PC-9 (cell line): Measurements from ENCODE around the gene MAT2A. TPM values are rescaled to one million over a fixed set of nuclear protein-coding genes. Genes with fewer than 3 reads are reported as not detected.

Source experiments
- BruUV-seq: library from RNA; stranded (reverse); fragments of 400-500 nt; replicated peaks from 2 replicates; lab custom pipeline; 2021; lab: Mats Ljungman, UMichigan
- CTCF ChIA-PET: fragments of 300-600 bp; sonication (Branson Sonifier 250); formaldehyde crosslinking; loops from one replicate; lab custom pipeline; 2022; ENCODE audit warnings: antibody characterized with exemption; lab: Charles Lee
- POLR2A ChIA-PET: fragments of 300-600 bp; sonication (Branson Sonifier 250); formaldehyde crosslinking; loops from one replicate; lab custom pipeline; 2022; ENCODE audit warnings: antibody characterized with exemption; ENCODE audit not compliant: unreplicated experiment; lab: Charles Lee
- DNase-seq, 2 experiments: peaks; one replicate each; pipeline versions ENCODE4 v3.0.0 to v3.0.0-alpha.2; 2015 to 2022; ENCODE audit warnings: mixed read lengths in 1 of 2
- H2AFZ ChIP-seq: fragments of 200-600 bp; sonication (generic); 2 replicates; pipeline ENCODE4 v1.8.1; 2017; ENCODE audit warnings: antibody characterized with exemption
- H3F3A ChIP-seq: fragments of 200-600 bp; sonication (generic); 2 replicates; pipeline ENCODE4 v1.8.1; 2017; ENCODE audit warnings: antibody characterized with exemption, mild to moderate bottlenecking, low read depth; ENCODE audit not compliant: insufficient read depth
- H3K27ac ChIP-seq: fragments of 200-600 bp; sonication (generic); 2 replicates; pipeline ENCODE4 v1.6.1; 2016; ENCODE audit warnings: mixed run types
- H3K27me3 ChIP-seq: fragments of 200-600 bp; sonication (generic); 2 replicates; pipeline ENCODE4 v1.6.1; 2016; ENCODE audit warnings: low read depth, mixed run types; ENCODE audit not compliant: insufficient read depth
- H3K36me3 ChIP-seq: fragments of 200-600 bp; sonication (generic); 2 replicates; pipeline ENCODE4 v1.6.1; 2016; ENCODE audit warnings: low read depth, mixed run types
- H3K4me1 ChIP-seq: fragments of 200-600 bp; sonication (generic); replicated peaks from 2 replicates; pipeline ENCODE4 v1.6.1; 2016; ENCODE audit warnings: mixed run types; ENCODE audit not compliant: insufficient read depth
- H3K4me2 ChIP-seq: fragments of 200-600 bp; sonication (generic); 2 replicates; pipeline ENCODE4 v1.6.1; 2017; ENCODE audit warnings: mixed run types
- H3K4me3 ChIP-seq: fragments of 200-600 bp; sonication (generic); 2 replicates; pipeline ENCODE4 v1.6.1; 2016; ENCODE audit warnings: mixed run types
- H3K79me2 ChIP-seq: fragments of 200-600 bp; sonication (generic); 2 replicates; pipeline ENCODE4 v1.6.1; 2017; ENCODE audit warnings: low read depth, mixed run types
- H3K9me2 ChIP-seq: fragments of 200-600 bp; sonication (generic); 2 replicates; pipeline ENCODE4 v1.8.1; 2017; ENCODE audit warnings: mild to moderate bottlenecking; ENCODE audit not compliant: insufficient read depth
- H3K9me3 ChIP-seq: fragments of 200-600 bp; sonication (generic); 2 replicates; pipeline ENCODE4 v1.8.1; 2016; ENCODE audit warnings: low read depth; ENCODE audit not compliant: insufficient read depth
- H4K20me1 ChIP-seq: fragments of 200-600 bp; sonication (generic); 2 replicates; pipeline ENCODE4 v1.8.1; 2017; ENCODE audit not compliant: insufficient read depth
- CTCF ChIP-seq: fragments of 200-600 bp; sonication (generic); conservative IDR thresholded peaks from 2 replicates; pipeline ENCODE4 v1.6.1; 2017; ENCODE audit warnings: mixed run types, antibody characterized with exemption, mild to moderate bottlenecking, moderate library complexity
- EZH2 ChIP-seq: fragments of 200-600 bp; sonication (generic); IDR thresholded peaks from 2 replicates; pipeline ENCODE4 v1.8.0; 2017; ENCODE audit warnings: antibody characterized with exemption, low read depth
- intact Hi-C: fragments of 100-400 bp; cut with micrococcal nuclease; formaldehyde crosslinking; loops from one replicate; pipeline ENCODE4 v1.10.0; 2022; ENCODE audit not compliant: unreplicated experiment
- total RNA-seq: library from RNA; stranded (reverse); gene quantifications from 2 replicates; pipeline ENCODE4 v1.2.3, GENCODE V29; 2021

The MAT2A gene
- total RNA-seq, 1 experiment from 2014 or later, result 206 TPM

- no peaks in the 10 kb centered on the region for H4K20me1 ChIP-seq
- POLR2A ChIA-PET, result no interaction called here
- H3K36me3 ChIP-seq, result no peaks in the 10 kb centered on the region
- H3K4me1 ChIP-seq, result peaks cover 29% of the 10 kb centered on the region
- H3K27me3 ChIP-seq, result no peaks in the 10 kb centered on the region
- H3K4me3 ChIP-seq, result no peak overlapping the region
- no peaks in the 10 kb centered on the region for H3K9me2 ChIP-seq
- no peak overlapping the region for H3K27ac ChIP-seq
- intact Hi-C loops, result no loop called here
- H3F3A ChIP-seq, result peaks cover 17% of the 10 kb centered on the region
- no peak for TF ChIP-seq CTCF
- TF ChIP-seq EZH2, result no peak
- no peaks in the 10 kb centered on the region for H3K79me2 ChIP-seq
- H2AFZ ChIP-seq, result no peak overlapping the region
- H3K4me2 ChIP-seq, result no peak overlapping the region
- BruUV-seq, result no TSS peak
- no peaks in the 10 kb centered on the region for H3K9me3 ChIP-seq
- no peak for DNase-seq
- CTCF ChIA-PET, result no interaction called here
These were observed 16.8 kb upstream of the MAT2A start for GRCh38 chr2:85522090-85522647.

- no peak for DNase-seq
- Histone ChIP-seq H4K20me1 (no peaks in the 10 kb centered on the region), H3K36me3 (no peaks in the 10 kb centered on the region), H3K4me3 (no peak overlapping the region), H3K9me3 (no peaks in the 10 kb centered on the region), H3F3A (peaks cover 6% of the 10 kb centered on the region), H3K27ac (no peak overlapping the region), H3K27me3 (no peaks in the 10 kb centered on the region), H3K4me2 (no peak overlapping the region; the same call in 1 of the 2 replicates), H3K9me2 (no peaks in the 10 kb centered on the region), H3K79me2 (no peaks in the 10 kb centered on the region), H3K4me1 (peaks cover 18% of the 10 kb centered on the region), H2AFZ (no peak overlapping the region)
- no TSS peak for BruUV-seq
- TF ChIP-seq CTCF (no peak), EZH2 (no peak)
- CTCF ChIA-PET, result no interaction called here
- intact Hi-C loops, result no loop called here
- POLR2A ChIA-PET, result no interaction called here
These were observed 15.7 kb upstream of the MAT2A start for GRCh38 chr2:85523062-85523902.

- Histone ChIP-seq H3K27ac (no peak overlapping the region), H3K79me2 (no peaks in the 10 kb centered on the region), H3K4me1 (peaks cover 17% of the 10 kb centered on the region), H3K4me2 (peak overlapping the region; percentile 24; the same call in 1 of the 2 replicates), H3F3A (peaks cover 6% of the 10 kb centered on the region), H2AFZ (no peak overlapping the region), H3K9me2 (no peaks in the 10 kb centered on the region), H3K36me3 (no peaks in the 10 kb centered on the region), H4K20me1 (no peaks in the 10 kb centered on the region), H3K27me3 (no peaks in the 10 kb centered on the region), H3K4me3 (no peak overlapping the region), H3K9me3 (no peaks in the 10 kb centered on the region)
- ChIA-PET CTCF (interaction anchor here (0.8 kb wide), 1 partner anchor 248 kb away, joined by 4 read pairs; no protein-coding TSS in a partner anchor), POLR2A (interaction anchor here (0.6 kb wide), 2 partner anchors 113 to 159 kb away, joined by 4 to 11 read pairs; no protein-coding TSS in a partner anchor)
- intact Hi-C loops, result no loop called here
- no peak for TF ChIP-seq CTCF
- no peak for TF ChIP-seq EZH2
- DNase-seq, result no peak
- BruUV-seq, result no TSS peak
These were observed 15.0 kb upstream of the MAT2A start for GRCh38 chr2:85523903-85524335.
